Liver (tissue), 3 donors: ENCODE results near the gene CAMP.

Experiments
- CTCF ChIP-seq: fragments of 150-350 bp; IDR thresholded peaks from 2 replicates; pipeline ENCODE4 v1.5.1; 2017; ENCODE audit warnings: improper control_type of control experiment, low read depth, low read length; ENCODE audit not compliant: missing input control
- EGR1 ChIP-seq, 2 donors: IDR thresholded peaks; 2 replicates each; pipeline ENCODE4 v1.6.1; 2016 to 2018; ENCODE audit warnings: antibody characterized with exemption in 2 of 2, low read depth in 2 of 2
- FOXA1 ChIP-seq: IDR thresholded peaks from 2 replicates; pipeline ENCODE4 v1.6.1; 2016; ENCODE audit warnings: antibody characterized with exemption
- GABPA ChIP-seq, 2 donors: IDR thresholded peaks in 1 of 2; conservative IDR thresholded peaks in 1 of 2; 2 replicates each; pipeline ENCODE4 v1.6.1; 2016; ENCODE audit warnings: antibody characterized with exemption in 2 of 2, mild to moderate bottlenecking in 1 of 2, moderate library complexity in 1 of 2
- HNF4A ChIP-seq, 2 donors: conservative IDR thresholded peaks; 2 replicates each; pipeline ENCODE4 v1.6.1; 2016; ENCODE audit warnings: antibody characterized with exemption in 2 of 2, mild to moderate bottlenecking in 2 of 2
- MAX ChIP-seq: IDR thresholded peaks from 2 replicates; pipeline ENCODE4 v1.6.1; 2016; ENCODE audit warnings: antibody characterized with exemption
- RAD21 ChIP-seq, 2 donors: IDR thresholded peaks; 2 replicates each; pipeline ENCODE4 v1.6.1; 2016; ENCODE audit warnings: antibody characterized with exemption in 2 of 2, mild to moderate bottlenecking in 2 of 2
- REST ChIP-seq: IDR thresholded peaks from 2 replicates; pipeline ENCODE4 v1.6.1; 2016; ENCODE audit warnings: antibody characterized with exemption, mild to moderate bottlenecking
- TAF1 ChIP-seq: conservative IDR thresholded peaks from 2 replicates; pipeline ENCODE4 v1.6.1; 2016; ENCODE audit warnings: antibody characterized with exemption, mild to moderate bottlenecking
- YY1 ChIP-seq: IDR thresholded peaks from 2 replicates; pipeline ENCODE4 v1.6.1; 2016; ENCODE audit warnings: antibody characterized with exemption, mild to moderate bottlenecking
- donor health status: healthy.
- donor health status: healthy.

GRCh38 chr3:48186631-48187300, 36.5 kb upstream of the CAMP start:
- TF ChIP-seq MAX (no peak), CTCF (no peak), RAD21 (IDR thresholded peaks at IDR 0.05) (no peak), YY1 (no peak), GABPA (IDR thresholded peaks at IDR 0.05 in 1 of 2, conservative IDR thresholded peaks at IDR 0.05 in 1 of 2) (no peak), EGR1 (IDR thresholded peaks at IDR 0.05; ENCODE audit: low read depth in 2 of 2) (no peak), REST (no peak), TAF1 (no peak), HNF4A (conservative IDR thresholded peaks at IDR 0.05) (no peak), FOXA1 (no peak)
